Upper lobe of left lung (tissue), 6 donors: Measurements from ENCODE around the gene PLSCR3. TPM values are rescaled to one million over a fixed set of nuclear protein-coding genes. Genes with fewer than 3 reads are reported as not detected.

ENCODE experiments used
- ATAC-seq, 2 donors: fragments of 200-7000 bp; cut with Tn5 transposase; one replicate each; pipeline ENCODE4 v1.9.1; 2022; ENCODE audit warnings: mild to moderate bottlenecking in 2 of 2, moderate library complexity in 2 of 2; ENCODE audit not compliant: low FRiP score in 2 of 2
- DNase-seq, 2 donors: peaks; one replicate each; pipeline ENCODE4 v3.0.0-alpha.2; 2019 to 2020
- H3K27ac ChIP-seq, 4 donors: fragments of 200-600 bp; sonication (generic); one replicate each; pipeline ENCODE4 v1.5.1; 2016 to 2019
- H3K27me3 ChIP-seq, 4 donors: fragments of 200-600 bp; sonication (generic); one replicate each; pipeline ENCODE4 v1.5.1; 2017 to 2019
- H3K36me3 ChIP-seq, 4 donors: fragments of 200-600 bp; sonication (generic); one replicate each; pipeline ENCODE4 v1.5.1; 2016 to 2019
- H3K4me1 ChIP-seq, 4 donors: fragments of 200-600 bp; sonication (generic); one replicate each; pipeline ENCODE4 v1.5.1; 2018 to 2019
- H3K4me3 ChIP-seq, 4 donors: fragments of 200-600 bp; sonication (generic); one replicate each; pipeline ENCODE4 v1.5.1; 2017 to 2019; ENCODE audit warnings: mild to moderate bottlenecking in 2 of 4, moderate library complexity in 1 of 4
- H3K9me3 ChIP-seq, 4 donors: fragments of 200-600 bp; sonication (generic); one replicate each; pipeline ENCODE4 v1.5.1; 2018 to 2019
- EP300 ChIP-seq, 4 donors: sonication (generic); formaldehyde crosslinking; IDR thresholded peaks; one replicate each; pipeline ENCODE4 v1.5.1; 2017; ENCODE audit warnings: antibody characterized with exemption in 4 of 4, control low read depth in 2 of 4
- POLR2A ChIP-seq, 4 donors: fragments of 450-650 bp; IDR thresholded peaks; one replicate each; pipeline ENCODE4 v1.5.1; 2016 to 2017; ENCODE audit warnings: antibody characterized with exemption in 4 of 4, mild to moderate bottlenecking in 2 of 4
- POLR2AphosphoS5 ChIP-seq, 2 donors: sonication (generic); formaldehyde crosslinking; IDR thresholded peaks; one replicate each; pipeline ENCODE4 v1.5.1; 2017; ENCODE audit warnings: antibody characterized with exemption in 2 of 2
- WGBS, 2 donors: methylation state at CpG; one replicate each; pipeline ENCODE4 v1.1.5; 2017 to 2018; 5-methylcytosine and 5-hydroxymethylcytosine counted together
- total RNA-seq, 6 donors: library from RNA; depleted of rRNA in 4 of 6; stranded (reverse); fragments of >200 nt in 4 of 6; gene quantifications; one replicate each; pipeline versions ENCODE4 v1.1.0 to v1.2.1, GENCODE V29; 2016 to 2021
- TF ChIP-seq, protein P1 (sequence below), 6 experiments: fragments of 450-650 bp in 4 of 6; fragments of 200-600 bp in 2 of 6; sonication (generic) in 2 of 6; IDR thresholded peaks; one replicate each; pipeline ENCODE4 v1.5.1; 2016 to 2019; ENCODE audit warnings: antibody characterized with exemption in 6 of 6
- donor health status: DM: no; HTN: no; CAD: no; lungs with moderate emphysema.
- donor health status: DM: no; HTN: yes; CAD: no; lungs with severe emphysema.

PLSCR3 gene
- total RNA-seq, 6 donors from 2014 or later = 20.6 to 64.5 (median 37.7) TPM

DNA sequence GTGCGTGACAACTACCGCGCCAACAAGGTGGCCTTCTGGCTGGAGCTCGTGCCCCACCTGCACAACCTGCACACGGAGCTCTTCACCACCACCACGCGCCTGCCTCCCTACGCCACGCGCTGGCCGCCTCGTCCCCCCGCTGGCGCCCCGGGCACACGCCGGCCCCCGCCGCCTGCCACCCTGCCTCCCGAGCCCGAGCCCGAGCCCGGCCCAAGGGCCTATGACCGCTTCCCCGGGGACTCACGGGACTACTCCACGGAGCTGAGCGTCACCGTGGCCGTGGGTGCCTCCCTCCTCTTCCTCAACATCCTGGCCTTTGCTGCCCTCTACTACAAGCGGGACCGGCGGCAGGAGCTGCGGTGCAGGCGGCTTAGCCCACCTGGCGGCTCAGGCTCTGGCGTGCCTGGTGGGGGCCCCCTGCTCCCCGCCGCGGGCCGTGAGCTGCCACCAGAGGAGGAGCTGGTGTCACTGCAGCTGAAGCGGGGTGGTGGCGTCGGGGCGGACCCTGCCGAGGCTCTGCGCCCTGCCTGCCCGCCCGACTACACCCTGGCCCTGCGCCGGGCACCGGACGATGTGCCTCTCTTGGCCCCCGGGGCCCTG is 22.8 kb upstream of the PLSCR3 start:
- H3K27me3 ChIP-seq = no peaks in the 10 kb centered on the region
- peaks cover 0 to 11% (median 3%) of the 10 kb centered on the region in 4 donors for H3K36me3 ChIP-seq
- no peak for TF ChIP-seq POLR2A (IDR thresholded peaks at IDR 0.05)
- TF ChIP-seq, protein P1, sequence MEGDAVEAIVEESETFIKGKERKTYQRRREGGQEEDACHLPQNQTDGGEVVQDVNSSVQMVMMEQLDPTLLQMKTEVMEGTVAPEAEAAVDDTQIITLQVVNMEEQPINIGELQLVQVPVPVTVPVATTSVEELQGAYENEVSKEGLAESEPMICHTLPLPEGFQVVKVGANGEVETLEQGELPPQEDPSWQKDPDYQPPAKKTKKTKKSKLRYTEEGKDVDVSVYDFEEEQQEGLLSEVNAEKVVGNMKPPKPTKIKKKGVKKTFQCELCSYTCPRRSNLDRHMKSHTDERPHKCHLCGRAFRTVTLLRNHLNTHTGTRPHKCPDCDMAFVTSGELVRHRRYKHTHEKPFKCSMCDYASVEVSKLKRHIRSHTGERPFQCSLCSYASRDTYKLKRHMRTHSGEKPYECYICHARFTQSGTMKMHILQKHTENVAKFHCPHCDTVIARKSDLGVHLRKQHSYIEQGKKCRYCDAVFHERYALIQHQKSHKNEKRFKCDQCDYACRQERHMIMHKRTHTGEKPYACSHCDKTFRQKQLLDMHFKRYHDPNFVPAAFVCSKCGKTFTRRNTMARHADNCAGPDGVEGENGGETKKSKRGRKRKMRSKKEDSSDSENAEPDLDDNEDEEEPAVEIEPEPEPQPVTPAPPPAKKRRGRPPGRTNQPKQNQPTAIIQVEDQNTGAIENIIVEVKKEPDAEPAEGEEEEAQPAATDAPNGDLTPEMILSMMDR (IDR thresholded peaks at IDR 0.05) = no peak
- no peak for TF ChIP-seq POLR2AphosphoS5 (IDR thresholded peaks at IDR 0.05)
- no peak for TF ChIP-seq EP300 (IDR thresholded peaks at IDR 0.05)
- H3K27ac ChIP-seq = no peak overlapping the region
- ATAC-seq (no peak), DNase-seq (peak in 1 of 2 donors; percentile 83)
- H3K9me3 ChIP-seq = no peaks in the 10 kb centered on the region
- H3K4me1 ChIP-seq = no peaks in the 10 kb centered on the region
- H3K4me3 ChIP-seq = no peak overlapping the region
- 94 to 95% methylated on average over 32 to 51 of the region's 54 CpGs for WGBS, 2 donors

DNA sequence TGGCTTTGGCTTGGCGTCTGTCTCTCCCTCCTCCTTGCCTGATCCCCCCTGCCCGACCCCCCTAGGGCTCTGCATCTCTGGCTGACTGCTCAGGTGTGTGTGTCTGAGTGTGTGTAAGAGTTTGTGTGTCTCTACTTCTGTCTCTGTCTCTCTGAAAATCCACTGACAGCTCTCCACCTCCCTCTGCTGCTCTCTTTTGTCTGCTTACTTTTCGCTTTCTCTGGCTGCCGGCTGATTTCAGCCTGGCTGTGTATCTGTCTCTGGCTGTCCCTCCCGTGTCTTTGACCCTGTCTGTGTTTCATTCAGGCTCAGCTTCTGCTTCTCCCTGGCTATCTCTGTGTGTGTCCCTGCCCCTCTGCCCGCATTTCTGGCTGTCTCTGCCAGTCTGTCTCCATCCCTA is 22.0 kb upstream of the PLSCR3 start:
- Histone ChIP-seq H3K4me3 (no peak overlapping the region), H3K9me3 (no peaks in the 10 kb centered on the region), H3K4me1 (no peaks in the 10 kb centered on the region), H3K27ac (no peak overlapping the region), H3K36me3 (peaks cover 0 to 11% (median 3%) of the 10 kb centered on the region in 4 donors), H3K27me3 (no peaks in the 10 kb centered on the region)
- no peak for DNase-seq
- TF ChIP-seq POLR2A (IDR thresholded peaks at IDR 0.05) (no peak), EP300 (IDR thresholded peaks at IDR 0.05) (no peak), POLR2AphosphoS5 (IDR thresholded peaks at IDR 0.05) (no peak)
- TF ChIP-seq, protein P1 (IDR thresholded peaks at IDR 0.05) = no peak
- WGBS, 2 donors = 79 to 84% methylated on average over 6 of the region's 6 CpGs
- no peak for ATAC-seq

DNA sequence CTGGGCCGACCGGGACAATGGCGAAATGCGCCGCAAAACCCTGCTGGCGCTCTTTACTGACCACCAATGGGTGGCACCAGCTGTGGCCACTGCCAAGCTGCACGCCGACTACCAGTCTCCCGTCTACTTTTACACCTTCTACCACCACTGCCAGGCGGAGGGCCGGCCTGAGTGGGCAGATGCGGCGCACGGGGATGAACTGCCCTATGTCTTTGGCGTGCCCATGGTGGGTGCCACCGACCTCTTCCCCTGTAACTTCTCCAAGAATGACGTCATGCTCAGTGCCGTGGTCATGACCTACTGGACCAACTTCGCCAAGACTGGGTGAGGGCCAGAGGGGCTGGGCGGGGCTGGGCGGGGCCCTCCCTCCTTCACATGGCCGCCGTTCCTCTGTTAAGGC is 21.5 kb upstream of the PLSCR3 start:
- Histone ChIP-seq H3K27ac (no peak overlapping the region), H3K4me1 (no peaks in the 10 kb centered on the region), H3K36me3 (peaks cover 0 to 11% (median 3%) of the 10 kb centered on the region in 4 donors), H3K4me3 (no peak overlapping the region), H3K9me3 (no peaks in the 10 kb centered on the region), H3K27me3 (no peaks in the 10 kb centered on the region)
- ATAC-seq = no peak
- DNase-seq = peak in 1 of 2 donors; percentile 81
- 88 to 90% methylated on average over 21 to 23 of the region's 23 CpGs for WGBS, 2 donors
- TF ChIP-seq EP300 (IDR thresholded peaks at IDR 0.05) = no peak
- no peak for TF ChIP-seq POLR2A (IDR thresholded peaks at IDR 0.05)
- TF ChIP-seq POLR2AphosphoS5 (IDR thresholded peaks at IDR 0.05) = no peak
- TF ChIP-seq, protein P1 (IDR thresholded peaks at IDR 0.05) = no peak

DNA sequence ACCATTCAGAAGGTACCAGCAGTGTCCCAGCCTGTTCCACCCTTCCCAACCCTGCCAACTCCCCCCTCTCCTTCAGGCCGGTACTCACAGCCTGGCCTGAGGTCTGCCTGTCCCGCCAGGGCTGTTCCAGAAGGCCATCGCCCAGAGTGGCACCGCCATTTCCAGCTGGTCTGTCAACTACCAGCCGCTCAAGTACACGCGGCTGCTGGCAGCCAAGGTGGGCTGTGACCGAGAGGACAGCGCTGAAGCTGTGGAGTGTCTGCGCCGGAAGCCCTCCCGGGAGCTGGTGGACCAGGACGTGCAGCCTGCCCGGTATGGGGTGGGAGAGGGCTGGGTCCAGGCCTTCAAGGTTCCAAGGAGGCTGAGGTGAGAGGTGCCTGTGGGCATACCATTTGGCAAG is 20.5 kb upstream of the PLSCR3 start:
- no peaks in the 10 kb centered on the region for H3K4me1 ChIP-seq
- H3K4me3 ChIP-seq = no peak overlapping the region
- TF ChIP-seq EP300 (IDR thresholded peaks at IDR 0.05) (no peak), POLR2AphosphoS5 (IDR thresholded peaks at IDR 0.05) (no peak)
- TF ChIP-seq, protein P1 (IDR thresholded peaks at IDR 0.05) = no peak
- no peaks in the 10 kb centered on the region for H3K9me3 ChIP-seq
- H3K27ac ChIP-seq = no peak overlapping the region
- WGBS, 2 donors = 86 to 87% methylated on average over 5 to 14 of the region's 14 CpGs
- no peak for ATAC-seq
- H3K36me3 ChIP-seq = peaks cover 0 to 11% (median 3%) of the 10 kb centered on the region in 4 donors
- no peaks in the 10 kb centered on the region for H3K27me3 ChIP-seq
- DNase-seq = peak in 1 of 2 donors; percentile 69
